ENCODE data around the gene PRKAB1. TPM values are rescaled to one million over a fixed set of nuclear protein-coding genes. Genes with fewer than 3 reads are reported as not detected.

PRKAB1 gene
- total RNA-seq, 1 experiment from 2014 or later, result 32.3 TPM

DNA sequence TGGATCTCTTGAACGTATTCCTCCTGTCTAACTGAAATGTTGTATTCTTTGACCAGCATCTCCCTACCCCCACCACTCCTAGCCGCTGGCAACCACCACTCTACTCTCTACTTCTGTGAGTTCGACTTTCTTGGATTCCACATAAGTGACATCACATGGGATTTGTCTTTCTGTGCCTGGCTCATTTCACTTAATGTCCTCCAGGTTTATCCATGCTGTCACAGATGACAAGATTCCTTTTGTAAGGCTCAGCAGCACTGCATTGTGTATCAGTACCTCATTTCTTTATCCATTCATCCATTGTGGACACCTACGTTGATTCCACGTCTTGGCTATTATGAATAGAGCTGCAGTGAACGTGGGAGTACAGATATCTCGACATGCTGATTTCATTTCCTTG, 10.5 kb downstream of the PRKAB1 start (continued):
- no peak for TF ChIP-seq E2F1 (CRISPR knock-in tag; IDR thresholded peaks at IDR 0.05)
- no peak for TF ChIP-seq KAT7 (CRISPR knock-in tag; IDR thresholded peaks at IDR 0.05; ENCODE audit: borderline replicate concordance)
- no peak for TF ChIP-seq TP53 (CRISPR knock-in tag; IDR thresholded peaks at IDR 0.05)
- no peak for TF ChIP-seq NFYB (CRISPR knock-in tag; conservative IDR thresholded peaks at IDR 0.05; ENCODE audit: low read depth)
- TF ChIP-seq ZNF512 (CRISPR knock-in tag; IDR thresholded peaks at IDR 0.05; ENCODE audit: borderline replicate concordance), result no peak
- TF ChIP-seq GABPB1 (CRISPR knock-in tag; IDR thresholded peaks at IDR 0.05), result no peak
- TF ChIP-seq, protein P1, sequence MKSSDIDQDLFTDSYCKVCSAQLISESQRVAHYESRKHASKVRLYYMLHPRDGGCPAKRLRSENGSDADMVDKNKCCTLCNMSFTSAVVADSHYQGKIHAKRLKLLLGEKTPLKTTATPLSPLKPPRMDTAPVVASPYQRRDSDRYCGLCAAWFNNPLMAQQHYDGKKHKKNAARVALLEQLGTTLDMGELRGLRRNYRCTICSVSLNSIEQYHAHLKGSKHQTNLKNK (CRISPR knock-in tag; IDR thresholded peaks at IDR 0.05), result no peak

DNA sequence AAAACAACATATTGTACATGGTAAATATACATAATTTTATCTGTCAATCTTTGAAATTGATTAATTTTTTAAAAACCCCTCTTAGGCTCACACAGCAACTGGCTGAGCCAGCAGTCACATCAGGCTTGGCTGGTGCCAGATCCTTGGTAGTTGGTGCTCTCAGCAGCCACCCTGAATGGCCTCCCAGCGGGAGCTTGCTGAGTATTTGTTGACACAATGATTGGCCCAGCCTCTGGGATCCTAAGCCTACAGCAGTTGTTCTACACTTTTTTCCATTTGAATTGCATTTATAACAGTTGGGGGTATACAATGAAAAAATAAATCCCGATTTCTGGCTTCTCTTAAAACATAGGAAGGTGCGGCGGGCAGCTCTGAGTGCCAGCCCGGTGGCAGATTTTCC, 11.1 kb downstream of the PRKAB1 start:
- Mint-ChIP-seq H3K4me1 (peaks cover 18% of the 10 kb centered on the region), H3K27ac (peak overlapping the region; percentile 27; the same call in 1 of the 2 replicates), H3K27me3 (ENCODE audit: low read depth) (no peaks in the 10 kb centered on the region), H3K4me3 (no peak overlapping the region), H3K9me3 (no peaks in the 10 kb centered on the region), H3K36me3 (peaks cover 72% of the 10 kb centered on the region)
- DNase-seq (ENCODE audit: low spot score) (no peak), ATAC-seq (peak; percentile 58)
- ChIA-PET CTCF (interaction anchor here (0.8 to 4.0 kb wide), 2 partner anchors 16 to 36 kb away, joined by 4 to 12 read pairs; no protein-coding TSS in a partner anchor), POLR2A (interaction anchor here (1.3 kb wide), 1 partner anchor 9 kb away, joined by 5 read pairs; no protein-coding TSS in a partner anchor)
- TF ChIP-seq ARID4B (CRISPR knock-in tag; IDR thresholded peaks at IDR 0.05; ENCODE audit: borderline replicate concordance) (no peak), FOXJ3 (CRISPR knock-in tag; IDR thresholded peaks at IDR 0.05; ENCODE audit: borderline replicate concordance) (no peak), STAT6 (CRISPR knock-in tag; conservative IDR thresholded peaks at IDR 0.05; ENCODE audit: low read depth) (no peak), CREB1 (CRISPR knock-in tag; IDR thresholded peaks at IDR 0.05) (no peak), ZNF512 (CRISPR knock-in tag; IDR thresholded peaks at IDR 0.05; ENCODE audit: borderline replicate concordance) (no peak), TEAD4 (CRISPR knock-in tag; IDR thresholded peaks at IDR 0.05) (no peak), TCF7 (CRISPR knock-in tag; IDR thresholded peaks at IDR 0.05; ENCODE audit: low read depth) (no peak), JUN (CRISPR knock-in tag; IDR thresholded peaks at IDR 0.05) (no peak), MXD4 (CRISPR knock-in tag; IDR thresholded peaks at IDR 0.05; ENCODE audit: borderline replicate concordance) (no peak), CDX4 (CRISPR knock-in tag; IDR thresholded peaks at IDR 0.05; ENCODE audit: borderline replicate concordance) (no peak)
- TF ChIP-seq, protein P2, sequence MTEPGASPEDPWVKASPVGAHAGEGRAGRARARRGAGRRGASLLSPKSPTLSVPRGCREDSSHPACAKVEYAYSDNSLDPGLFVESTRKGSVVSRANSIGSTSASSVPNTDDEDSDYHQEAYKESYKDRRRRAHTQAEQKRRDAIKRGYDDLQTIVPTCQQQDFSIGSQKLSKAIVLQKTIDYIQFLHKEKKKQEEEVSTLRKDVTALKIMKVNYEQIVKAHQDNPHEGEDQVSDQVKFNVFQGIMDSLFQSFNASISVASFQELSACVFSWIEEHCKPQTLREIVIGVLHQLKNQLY (CRISPR knock-in tag; IDR thresholded peaks at IDR 0.05), result no peak
- TF ChIP-seq, protein P3, sequence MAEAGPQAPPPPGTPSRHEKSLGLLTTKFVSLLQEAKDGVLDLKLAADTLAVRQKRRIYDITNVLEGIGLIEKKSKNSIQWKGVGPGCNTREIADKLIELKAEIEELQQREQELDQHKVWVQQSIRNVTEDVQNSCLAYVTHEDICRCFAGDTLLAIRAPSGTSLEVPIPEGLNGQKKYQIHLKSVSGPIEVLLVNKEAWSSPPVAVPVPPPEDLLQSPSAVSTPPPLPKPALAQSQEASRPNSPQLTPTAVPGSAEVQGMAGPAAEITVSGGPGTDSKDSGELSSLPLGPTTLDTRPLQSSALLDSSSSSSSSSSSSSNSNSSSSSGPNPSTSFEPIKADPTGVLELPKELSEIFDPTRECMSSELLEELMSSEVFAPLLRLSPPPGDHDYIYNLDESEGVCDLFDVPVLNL (CRISPR knock-in tag; IDR thresholded peaks at IDR 0.05; ENCODE audit: borderline replicate concordance, low read depth), result no peak
